Pancreas (tissue), 10 donors: ENCODE measurements around the gene MTCL1. TPM values are rescaled to one million over a fixed set of nuclear protein-coding genes. Genes with fewer than 3 reads are reported as not detected.

Experiments
- ATAC-seq, 4 donors: fragments of 200-7000 bp; cut with Tn5 transposase; one replicate each; pipeline versions ENCODE4 v1.8.0 to v1.9.1; 2020; ENCODE audit warnings: mild to moderate bottlenecking in 4 of 4, moderate library complexity in 4 of 4
- DNase-seq, 6 donors: peaks; one replicate each; pipeline ENCODE4 v3.0.0-alpha.2; 2020
- FAIRE-seq: peaks from 2 replicates; lab custom pipeline; 2012; peaks lifted over from hg19 to GRCh38; lab: Jason Lieb, UNC
- H3K27ac ChIP-seq, 4 donors: fragments of 200-600 bp; sonication (generic); 1 replicate in 3 of 4; 2 replicates in 1 of 4; pipeline versions ENCODE4 v1.5.0 to v1.8.0; 2020
- H3K27me3 ChIP-seq, 4 donors: fragments of 200-600 bp; one replicate each; pipeline ENCODE4 v1.8.0; 2021
- H3K36me3 ChIP-seq, 3 donors: fragments of 200-600 bp; sonication (generic) in 1 of 3; one replicate each; pipeline versions ENCODE4 v1.5.0 to v1.8.0; 2020 to 2021
- H3K4me1 ChIP-seq, 3 donors: fragments of 200-600 bp; one replicate each; pipeline ENCODE4 v1.8.0; 2021
- H3K4me3 ChIP-seq, 4 donors: fragments of 200-600 bp; sonication (generic) in 2 of 4; one replicate each; pipeline versions ENCODE4 v1.5.0 to v1.8.0; 2020 to 2021
- H3K9me3 ChIP-seq, 4 donors: fragments of 200-600 bp; one replicate each; pipeline ENCODE4 v1.8.0; 2021
- WGBS, 2 donors: extraction: QIAGEN DNeasy Blood & Tissue Kit; methylation state at CpG; one replicate each; pipeline ENCODE4 v1.1.7; 2013; 5-methylcytosine and 5-hydroxymethylcytosine counted together
- intact Hi-C, 3 donors: fragments of 100-400 bp; cut with DNase I; formaldehyde crosslinking; loops; one replicate each; pipeline versions ENCODE4 v1.11.1 to v1.14.2; 2022
- polyA plus RNA-seq, 2 donors: library from polyadenylated mRNA; stranded (reverse); fragments of 200-250 nt; gene quantifications; one replicate each; pipeline ENCODE4 v1.2.3, GENCODE V29; 2013
- total RNA-seq, 6 donors: library from RNA; stranded (reverse); fragmentation: NEBNext Ultra II Directional in 4 of 6; extraction: Animal tissue kit (Norgen Biotek cat#: 25700) in 4 of 6; gene quantifications; one replicate each; pipeline versions ENCODE4 v1.2.1 to v1.2.4, GENCODE V29; 2021 to 2023
- TF ChIP-seq, protein P1 (sequence below), 4 donors: fragments of 200-600 bp; sonication (generic) in 3 of 4; IDR thresholded peaks; one replicate each; pipeline versions ENCODE4 v1.5.0 to v1.8.0; 2021; ENCODE audit warnings: antibody characterized with exemption in 4 of 4
- donor health status: healthy with polysubstance abuse.
- donor health status: DM: no; HTN: no; CAD: no; lungs with moderate emphysema.
- donor health status: DM: no; HTN: no; CAD: no.
- donor health status: control.
- donor health status: control.
- donor health status: Bipolar disorder and iron deficiency.
- donor health status: DM: yes; HTN: yes; CAD: no.
- donor health status: DM: no; HTN: no; CAD: no.
- donor health status: DM: no; HTN: no; CAD: no.
- donor health status: DM: yes; HTN: yes; CAD: no.

The MTCL1 gene
- total and polyA plus RNA-seq, 8 donors: 9.2 to 18.4 (median 12.9) TPM

DNA sequence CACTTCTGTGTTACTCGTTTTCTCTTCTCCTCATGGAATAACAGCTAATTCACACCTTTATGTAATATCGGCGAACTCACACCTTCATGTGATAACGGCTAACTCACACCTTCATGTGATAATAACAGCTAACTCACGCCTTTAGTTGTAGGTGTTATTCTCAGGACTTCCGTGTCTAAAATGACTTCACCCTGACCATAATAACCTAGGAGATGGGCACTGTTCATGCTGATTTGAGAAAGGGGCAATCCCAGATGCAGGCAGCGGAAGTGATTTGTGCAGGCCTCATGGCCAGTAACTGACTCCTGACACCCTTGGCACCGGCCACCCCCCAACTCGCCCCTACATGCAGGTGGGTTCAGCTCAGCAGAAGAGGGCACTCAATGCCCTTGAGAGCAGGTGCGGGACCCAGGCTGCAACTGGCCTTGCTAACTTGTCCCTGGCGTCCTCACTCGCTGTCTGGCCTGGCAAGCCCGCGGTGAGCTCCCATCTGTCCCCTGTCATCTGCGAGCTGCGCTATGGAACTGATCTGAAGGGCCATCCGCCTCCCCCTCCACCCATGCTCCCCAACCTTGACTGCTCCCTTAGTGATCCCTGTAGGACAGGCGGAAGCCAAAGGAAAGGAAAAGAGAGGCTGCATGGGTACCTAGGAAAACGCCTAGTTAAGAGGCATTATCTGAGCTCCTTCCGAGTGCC lies 42.6 kb upstream of the MTCL1 start:
- ATAC-seq (no peak), DNase-seq (no peak), FAIRE-seq (no peak)
- WGBS, 2 donors: 83 to 89% methylated on average over 20 of the region's 20 CpGs
- Histone ChIP-seq H3K36me3 (no peaks in the 10 kb centered on the region), H3K9me3 (no peaks in the 10 kb centered on the region), H3K27ac (no peak overlapping the region), H3K4me3 (no peak overlapping the region), H3K4me1 (no peaks in the 10 kb centered on the region), H3K27me3 (no peaks in the 10 kb centered on the region)
- TF ChIP-seq, protein P1, sequence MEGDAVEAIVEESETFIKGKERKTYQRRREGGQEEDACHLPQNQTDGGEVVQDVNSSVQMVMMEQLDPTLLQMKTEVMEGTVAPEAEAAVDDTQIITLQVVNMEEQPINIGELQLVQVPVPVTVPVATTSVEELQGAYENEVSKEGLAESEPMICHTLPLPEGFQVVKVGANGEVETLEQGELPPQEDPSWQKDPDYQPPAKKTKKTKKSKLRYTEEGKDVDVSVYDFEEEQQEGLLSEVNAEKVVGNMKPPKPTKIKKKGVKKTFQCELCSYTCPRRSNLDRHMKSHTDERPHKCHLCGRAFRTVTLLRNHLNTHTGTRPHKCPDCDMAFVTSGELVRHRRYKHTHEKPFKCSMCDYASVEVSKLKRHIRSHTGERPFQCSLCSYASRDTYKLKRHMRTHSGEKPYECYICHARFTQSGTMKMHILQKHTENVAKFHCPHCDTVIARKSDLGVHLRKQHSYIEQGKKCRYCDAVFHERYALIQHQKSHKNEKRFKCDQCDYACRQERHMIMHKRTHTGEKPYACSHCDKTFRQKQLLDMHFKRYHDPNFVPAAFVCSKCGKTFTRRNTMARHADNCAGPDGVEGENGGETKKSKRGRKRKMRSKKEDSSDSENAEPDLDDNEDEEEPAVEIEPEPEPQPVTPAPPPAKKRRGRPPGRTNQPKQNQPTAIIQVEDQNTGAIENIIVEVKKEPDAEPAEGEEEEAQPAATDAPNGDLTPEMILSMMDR (IDR thresholded peaks at IDR 0.05): no peak
- intact Hi-C loops: no loop called here

DNA sequence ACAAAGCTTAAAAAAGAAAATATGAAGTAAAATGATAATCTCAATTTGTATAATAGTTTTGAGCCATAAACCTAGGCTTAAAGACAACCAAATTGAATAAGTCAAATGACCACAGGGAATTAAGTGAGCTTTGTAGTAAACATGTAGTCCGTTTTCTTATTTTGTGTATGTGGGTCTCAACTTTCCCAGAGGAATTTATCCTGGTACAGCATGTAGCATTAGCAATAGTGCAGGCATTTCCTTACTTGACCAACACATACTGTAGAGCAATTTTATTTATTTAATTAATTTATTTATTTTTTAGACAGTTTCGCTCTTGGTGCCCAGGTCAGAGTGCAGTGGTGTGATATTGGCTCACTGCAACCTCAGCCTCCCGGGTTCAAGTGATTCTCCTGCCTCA lies 37.5 kb upstream of the MTCL1 start:
- TF ChIP-seq, protein P1 (IDR thresholded peaks at IDR 0.05): no peak

DNA sequence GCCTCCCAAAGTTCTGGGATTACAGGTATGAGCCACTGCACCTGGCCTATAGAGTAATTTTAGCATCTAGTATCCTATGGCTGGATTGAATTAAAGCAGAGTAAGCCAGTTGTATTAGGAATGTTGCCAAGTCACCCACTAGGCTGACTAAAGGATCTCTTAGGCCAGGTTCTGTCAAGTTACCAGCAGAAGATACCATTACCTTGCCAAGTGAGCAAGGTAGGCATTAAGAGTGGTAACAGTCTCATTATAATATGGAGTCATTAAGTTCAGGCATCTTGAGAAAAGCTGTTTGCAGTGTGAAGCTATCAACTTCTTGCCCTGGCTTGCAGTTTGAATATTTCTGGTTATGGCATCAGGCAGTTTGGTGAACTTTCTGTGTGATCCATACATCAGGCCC lies 37.0 kb upstream of the MTCL1 start:
- Histone ChIP-seq H3K36me3 (no peaks in the 10 kb centered on the region), H3K27me3 (peaks cover 0 to 6% (median 0%) of the 10 kb centered on the region in 4 donors), H3K4me3 (no peak overlapping the region), H3K4me1 (no peaks in the 10 kb centered on the region), H3K9me3 (no peaks in the 10 kb centered on the region), H3K27ac (no peak overlapping the region)
- FAIRE-seq (no peak), DNase-seq (no peak), ATAC-seq (no peak)
- intact Hi-C loops: no loop called here
- TF ChIP-seq, protein P1 (IDR thresholded peaks at IDR 0.05): no peak

More for the DNA sequence above, 37.5 kb upstream of the MTCL1 start:
- Histone ChIP-seq H3K9me3 (no peaks in the 10 kb centered on the region), H3K4me1 (no peaks in the 10 kb centered on the region), H3K27ac (no peak overlapping the region), H3K36me3 (no peaks in the 10 kb centered on the region), H3K4me3 (no peak overlapping the region), H3K27me3 (peaks cover 0 to 6% (median 0%) of the 10 kb centered on the region in 4 donors)
- 88 to 90% methylated on average over 3 of the region's 3 CpGs for whole genome bisulfite sequencing, 2 donors
- DNase-seq: no peak
- intact Hi-C loops: no loop called here
- ATAC-seq: no peak
- FAIRE-seq: no peak

DNA sequence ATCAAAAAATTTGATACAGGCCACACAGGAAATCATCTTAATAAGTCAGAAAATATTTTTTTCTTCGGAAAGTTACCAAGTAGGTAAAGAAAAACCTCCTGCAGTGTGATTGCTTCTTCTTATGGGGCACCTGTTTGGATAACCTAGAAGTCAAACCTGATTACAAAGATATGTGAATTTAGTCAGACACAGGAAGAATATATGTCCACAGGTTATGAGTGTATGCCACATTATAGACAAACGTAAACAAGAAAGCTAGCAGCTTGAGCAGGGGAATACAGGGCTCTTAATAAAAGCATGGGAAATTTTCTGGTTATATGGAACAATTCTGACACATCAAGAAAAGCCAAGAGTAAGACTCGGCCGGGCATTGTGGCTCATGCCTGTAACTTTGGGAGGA lies 35.8 kb upstream of the MTCL1 start:
- intact Hi-C loops: no loop called here
- no peak for FAIRE-seq
- no peak overlapping the region for H3K4me3 ChIP-seq
- H3K4me1 ChIP-seq: no peaks in the 10 kb centered on the region
- no peak overlapping the region for H3K27ac ChIP-seq
- no peak for DNase-seq
- TF ChIP-seq, protein P1 (IDR thresholded peaks at IDR 0.05): no peak
- WGBS, 2 donors: 85 to 87% methylated on average over 4 of the region's 4 CpGs
- ATAC-seq: no peak
- no peaks in the 10 kb centered on the region for H3K36me3 ChIP-seq
- peaks cover 0 to 6% (median 0%) of the 10 kb centered on the region in 4 donors for H3K27me3 ChIP-seq
- H3K9me3 ChIP-seq: no peaks in the 10 kb centered on the region
